Cardiac atrium fibroblast (primary cell): ENCODE results near the gene DIPK1A. TPM values are rescaled to one million over a fixed set of nuclear protein-coding genes. Genes with fewer than 3 reads are reported as not detected.

ENCODE experiments used
- total RNA-seq: library from RNA; depleted of rRNA; stranded (reverse); fragments of >200 nt; gene quantifications from 2 replicates; pipeline ENCODE4 v1.2.3, GENCODE V29; 2015

The DIPK1A gene
- total RNA-seq: 10.3 and 11.5 TPM in 2 replicates

GRCh38 chr1:92961131-92961895 is at the start of gene DIPK1A:
DIPK1A (minus strand) TSS chr1:92961462; CDS start chr1:92961429, 33 bp downstream.

GRCh38 chr1:92831762-92832536 is 129.3 kb downstream of the DIPK1A start, which contains the start of gene RPL5:
RPL5 (plus strand) TSS chr1:92832040; CDS start chr1:92832115, 75 bp downstream.

Other genes starting within 250 kb of the DIPK1A start
- 55.1 and 55.6 TPM in 2 replicates for gene EVI5, start 176.4 kb downstream of the DIPK1A start, total RNA-seq
- 1,533 and 1,769 TPM in 2 replicates for gene RPL5, start 129.4 kb downstream of the DIPK1A start, total RNA-seq
- gene MTF2, start 117.8 kb upstream of the DIPK1A start, total RNA-seq: 6.1 and 11.3 TPM in 2 replicates
- 59.0 and 64.8 TPM in 2 replicates for gene TMED5, start 219.0 kb upstream of the DIPK1A start, total RNA-seq
- 1.8 and 2.2 TPM in 2 replicates for gene CCDC18, start 219.3 kb upstream of the DIPK1A start, total RNA-seq